Astrocyte of the cerebellum (primary cell): Measurements from ENCODE around the gene RAB22A.
"Not testable (repeated sequence)": the region's sequence is repeated elsewhere in the genome, so short reads cannot be mapped to it uniquely, and the experiment has no call there.

Experiments
- DNase-seq: peaks from one replicate; pipeline ENCODE4 v3.0.0-alpha.2; 2011; ENCODE audit warnings: low read depth
- H3K4me3 ChIP-seq: 2 replicates; pipeline ENCODE4 v1.5.1; 2011; ENCODE audit warnings: mild to moderate bottlenecking, low read depth, low read length, moderate library complexity
- in situ Hi-C: cut with HindIII; loops from 2 replicates; pipeline ENCODE4 v1.10.0; 2017; ENCODE audit warnings: low sequenced_read_pairs
- TF ChIP-seq, protein P1 (sequence below): IDR thresholded peaks from 2 replicates; pipeline ENCODE4 v1.5.1; 2012; ENCODE audit warnings: low read length, low read depth, moderate library complexity, mild to moderate bottlenecking; ENCODE audit errors: missing control alignments

RAB22A gene

DNA sequence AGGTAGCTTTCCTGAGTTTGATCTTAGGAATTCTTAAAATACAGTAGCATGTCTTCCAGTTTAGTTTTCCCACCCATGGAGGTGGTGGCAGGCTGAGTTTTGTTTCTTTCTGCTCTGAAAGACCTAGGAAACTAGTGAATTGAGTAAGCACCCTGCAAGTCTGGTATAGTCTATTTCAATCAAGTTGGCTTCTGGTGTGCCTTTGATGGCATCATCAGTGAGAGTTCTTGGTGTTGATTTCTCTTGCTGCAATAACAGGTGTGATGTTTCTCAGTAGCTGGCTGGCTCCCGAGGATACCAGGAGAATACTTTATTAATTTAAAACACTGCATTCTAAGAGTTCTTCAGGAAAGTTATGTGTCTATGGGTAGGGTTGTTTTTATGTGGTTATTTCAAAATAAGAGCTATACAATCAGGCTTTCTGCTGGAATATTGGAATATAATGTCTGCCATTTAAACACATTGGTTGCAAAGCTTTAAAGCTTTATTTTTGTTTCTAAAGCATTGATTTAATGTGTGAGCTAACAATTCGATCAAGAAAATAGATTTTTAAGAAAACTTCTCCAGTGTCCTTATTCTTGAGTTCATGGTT, 98.5 kb downstream of the RAB22A start:
- in situ Hi-C loops: loop anchor here (5.0 kb wide), 1 partner anchor 44 kb away; no protein-coding TSS in a partner anchor
- DNase-seq: no peak
- no peak overlapping the region for H3K4me3 ChIP-seq
- TF ChIP-seq, protein P1, sequence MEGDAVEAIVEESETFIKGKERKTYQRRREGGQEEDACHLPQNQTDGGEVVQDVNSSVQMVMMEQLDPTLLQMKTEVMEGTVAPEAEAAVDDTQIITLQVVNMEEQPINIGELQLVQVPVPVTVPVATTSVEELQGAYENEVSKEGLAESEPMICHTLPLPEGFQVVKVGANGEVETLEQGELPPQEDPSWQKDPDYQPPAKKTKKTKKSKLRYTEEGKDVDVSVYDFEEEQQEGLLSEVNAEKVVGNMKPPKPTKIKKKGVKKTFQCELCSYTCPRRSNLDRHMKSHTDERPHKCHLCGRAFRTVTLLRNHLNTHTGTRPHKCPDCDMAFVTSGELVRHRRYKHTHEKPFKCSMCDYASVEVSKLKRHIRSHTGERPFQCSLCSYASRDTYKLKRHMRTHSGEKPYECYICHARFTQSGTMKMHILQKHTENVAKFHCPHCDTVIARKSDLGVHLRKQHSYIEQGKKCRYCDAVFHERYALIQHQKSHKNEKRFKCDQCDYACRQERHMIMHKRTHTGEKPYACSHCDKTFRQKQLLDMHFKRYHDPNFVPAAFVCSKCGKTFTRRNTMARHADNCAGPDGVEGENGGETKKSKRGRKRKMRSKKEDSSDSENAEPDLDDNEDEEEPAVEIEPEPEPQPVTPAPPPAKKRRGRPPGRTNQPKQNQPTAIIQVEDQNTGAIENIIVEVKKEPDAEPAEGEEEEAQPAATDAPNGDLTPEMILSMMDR: no peak

DNA sequence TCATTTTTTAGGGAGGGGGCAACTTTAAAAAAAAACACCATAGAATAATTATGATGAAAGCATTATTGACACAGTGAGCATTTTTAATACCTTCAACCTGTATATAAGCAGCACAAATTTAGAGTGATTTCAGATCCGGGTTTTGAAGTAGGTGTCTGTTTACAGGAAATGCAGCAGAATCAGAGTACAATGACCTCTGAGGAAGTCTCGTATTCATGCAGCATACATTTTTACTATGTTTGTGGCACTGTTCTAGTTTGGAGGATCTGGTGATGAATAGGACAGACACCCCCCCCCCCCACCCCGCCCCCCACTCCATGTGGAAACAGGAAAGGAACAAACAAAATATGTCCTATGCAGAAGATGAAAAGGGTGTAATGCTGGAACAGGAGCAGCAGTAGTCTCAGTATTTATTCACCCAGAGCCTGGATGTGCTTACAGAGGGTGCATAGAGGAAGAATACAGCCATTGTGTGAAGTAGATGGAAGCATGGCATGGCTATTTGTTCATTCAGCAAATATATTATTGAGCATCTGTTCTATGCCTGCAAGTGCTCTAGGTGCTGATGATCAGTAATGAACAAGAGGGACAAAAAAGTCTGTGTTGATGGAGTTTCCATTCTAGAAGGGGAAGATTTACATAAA, 99.2 kb downstream of the RAB22A start:
- TF ChIP-seq, protein P1: no peak
- in situ Hi-C loops: loop anchor here (5.0 kb wide), 1 partner anchor 44 kb away; no protein-coding TSS in a partner anchor
- no peak overlapping the region for H3K4me3 ChIP-seq
- DNase-seq: no peak

DNA sequence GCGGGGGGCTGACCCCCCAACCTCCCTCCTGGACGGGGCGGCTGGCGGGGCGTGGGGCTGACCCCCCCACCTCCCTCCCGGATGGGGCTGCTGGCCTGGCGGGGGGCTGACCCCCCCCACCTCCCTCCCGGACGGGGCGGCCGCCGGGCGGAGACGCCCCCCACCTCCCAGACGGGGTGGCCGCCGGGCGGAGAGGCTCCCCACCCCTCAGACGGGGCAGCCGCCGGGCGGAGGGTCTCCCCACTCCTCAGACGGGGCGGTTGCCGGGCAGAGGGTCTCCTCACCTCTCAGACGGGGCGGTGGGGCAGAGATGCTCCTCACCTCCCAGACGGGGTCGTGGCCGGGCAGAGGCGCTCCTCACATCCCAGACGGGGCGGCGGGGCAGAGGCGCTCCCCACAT, 104.7 kb downstream of the RAB22A start:
- in situ Hi-C loops: not testable (repeated sequence)

DNA sequence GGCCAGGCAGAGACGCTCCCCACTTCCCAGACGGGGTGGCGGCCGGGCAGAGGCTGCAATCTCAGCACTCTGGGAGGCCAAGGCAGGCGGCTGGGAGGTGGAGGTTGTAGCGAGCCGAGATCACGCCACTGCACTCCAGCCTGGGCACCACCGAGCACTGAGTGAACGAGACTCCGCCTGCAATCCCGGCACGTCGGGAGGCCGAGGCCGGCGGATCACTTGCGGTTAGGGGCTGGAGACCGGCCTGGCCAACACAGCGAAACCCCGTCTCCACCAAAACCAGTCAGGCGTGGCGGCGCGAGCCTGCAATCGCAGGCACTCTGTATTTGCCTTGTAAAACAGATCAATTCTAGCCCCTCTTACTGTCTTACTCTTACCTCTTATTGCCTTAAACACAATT, 105.3 kb downstream of the RAB22A start:
- DNase-seq, H3K4me3 ChIP-seq, in situ Hi-C loops: not testable (repeated sequence)

More for the DNA sequence above, 104.7 kb downstream of the RAB22A start:
- not testable (repeated sequence) for DNase-seq, H3K4me3 ChIP-seq

DNA sequence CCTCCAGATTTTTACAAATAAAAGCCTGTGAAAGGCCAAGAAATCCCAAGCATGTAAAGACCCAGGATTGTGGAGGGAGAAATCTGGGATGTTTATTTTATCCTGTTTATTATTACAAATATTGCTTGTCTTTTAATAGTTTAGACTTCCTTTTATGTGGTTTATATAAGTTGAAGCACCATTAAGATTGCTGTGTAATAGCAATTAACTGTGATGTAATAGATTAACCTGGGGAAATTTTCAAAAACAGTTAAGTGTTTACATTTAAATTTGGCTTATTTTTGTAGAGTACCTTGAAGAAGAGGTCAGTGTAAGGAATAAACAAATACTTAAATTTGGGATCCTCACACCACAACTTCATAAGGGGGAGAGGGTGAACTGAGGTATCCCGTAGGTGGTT, 106.5 kb downstream of the RAB22A start:
- in situ Hi-C loops: no loop called here
- H3K4me3 ChIP-seq: no peak overlapping the region
- no peak for DNase-seq
- TF ChIP-seq, protein P1: no peak

DNA sequence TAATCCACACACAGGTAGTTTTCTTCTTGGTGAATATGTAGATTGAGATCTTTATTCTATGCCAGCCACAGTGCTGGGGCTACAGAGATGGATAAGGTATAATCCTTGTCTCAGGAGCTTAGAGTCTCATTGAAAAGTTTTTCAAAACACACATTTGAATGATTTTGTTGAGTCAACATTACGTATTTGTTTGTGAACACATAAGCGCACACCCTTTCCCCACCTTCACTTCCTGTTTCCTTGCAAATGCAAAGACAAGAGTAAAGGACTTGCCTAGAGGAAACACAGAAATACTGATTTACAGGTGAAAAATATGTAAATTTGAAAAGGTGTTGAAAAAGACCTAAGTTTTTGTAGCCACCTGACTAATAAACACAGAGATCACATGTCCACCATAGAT, 107.3 kb downstream of the RAB22A start:
- TF ChIP-seq, protein P1: no peak
- DNase-seq: no peak
- no peak overlapping the region for H3K4me3 ChIP-seq
- in situ Hi-C loops: no loop called here
